Activated T-cell treated with anti-CD3 and anti-CD28 coated beads, Interleukin-2, amount 50 U/mL, for 72 hours (primary cell): ENCODE data around the gene PARD3. TPM values are rescaled to one million over a fixed set of nuclear protein-coding genes. Genes with fewer than 3 reads are reported as not detected.
A peak's percentile ranks its signal among the peaks of the same experiment; 100 is the strongest.

Experiments used
- ATAC-seq, 2 donors: fragments of 150-1000 bp; cut with Tn5 transposase; replicated peaks in 1 of 2; 2 replicates each; pipeline ENCODE4 v1.10.0; 2021; ENCODE audit warnings: moderate library complexity in 2 of 2, mild to moderate bottlenecking in 1 of 2
- DNase-seq, 2 donors: peaks; one replicate each; pipeline ENCODE4 v3.0.0; 2021 to 2022; ENCODE audit warnings: mixed read lengths in 1 of 2
- H3K27ac Mint-ChIP-seq: one replicate; pipeline ENCODE4 v1.8.0; 2022; ENCODE audit warnings: mild to moderate bottlenecking, moderate library complexity, mixed read lengths
- H3K27me3 Mint-ChIP-seq: one replicate; pipeline ENCODE4 v1.8.0; 2022; ENCODE audit warnings: low read depth, mixed read lengths
- H3K36me3 Mint-ChIP-seq, 2 donors: one replicate each; pipeline ENCODE4 v1.8.0; 2022; ENCODE audit warnings: mixed read lengths in 2 of 2, mild to moderate bottlenecking in 1 of 2; ENCODE audit not compliant: insufficient read depth in 2 of 2
- H3K4me1 Mint-ChIP-seq: one replicate; pipeline ENCODE4 v1.8.0; 2022; ENCODE audit warnings: low read depth, mixed read lengths
- H3K4me3 Mint-ChIP-seq, 2 donors: one replicate each; pipeline ENCODE4 v1.8.0; 2022; ENCODE audit warnings: mild to moderate bottlenecking in 2 of 2, mixed read lengths in 2 of 2, moderate library complexity in 2 of 2
- H3K9me3 Mint-ChIP-seq, 2 donors: one replicate each; pipeline ENCODE4 v1.8.0; 2022; ENCODE audit warnings: mixed read lengths in 2 of 2
- total RNA-seq, 2 donors: library from RNA; stranded (reverse); gene quantifications; one replicate each; pipeline ENCODE4 v1.2.3, GENCODE V29; 2022

The PARD3 gene
- total RNA-seq, 2 donors from 2014 or later = 2.3 to 3.7 TPM

DNA sequence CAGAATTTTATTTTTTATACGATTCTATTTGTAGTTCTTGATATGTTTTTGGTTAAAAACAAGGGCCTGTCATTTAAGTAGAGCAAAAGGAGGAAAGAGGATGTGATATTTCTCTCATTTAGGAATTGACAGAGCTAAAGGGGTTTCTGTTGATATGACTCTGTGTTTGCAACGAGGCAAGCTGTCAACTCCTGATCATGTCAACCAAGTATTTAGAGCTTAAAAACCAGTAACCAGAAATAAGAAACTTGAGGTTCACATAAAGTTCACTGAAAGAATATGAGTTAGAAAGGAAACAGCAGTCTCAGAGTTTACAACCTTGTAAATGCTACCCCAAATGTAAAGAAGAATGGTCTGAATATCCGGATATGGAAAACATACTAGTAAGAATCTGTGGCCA lies 434.2 kb downstream of the PARD3 start:
- Mint-ChIP-seq H3K9me3 (no peaks in the 10 kb centered on the region), H3K27me3 (no peaks in the 10 kb centered on the region), H3K36me3 (no peaks in the 10 kb centered on the region)

GRCh38 chr10:34378297-34378696 lies 436.8 kb downstream of the PARD3 start:
- DNase-seq = no peak

More for the DNA sequence above, 434.2 kb downstream of the PARD3 start:
- no peak for DNase-seq
- Mint-ChIP-seq H3K4me1 (no peaks in the 10 kb centered on the region), H3K4me3 (no peak overlapping the region), H3K27ac (no peak overlapping the region)
- no peak for ATAC-seq

DNA sequence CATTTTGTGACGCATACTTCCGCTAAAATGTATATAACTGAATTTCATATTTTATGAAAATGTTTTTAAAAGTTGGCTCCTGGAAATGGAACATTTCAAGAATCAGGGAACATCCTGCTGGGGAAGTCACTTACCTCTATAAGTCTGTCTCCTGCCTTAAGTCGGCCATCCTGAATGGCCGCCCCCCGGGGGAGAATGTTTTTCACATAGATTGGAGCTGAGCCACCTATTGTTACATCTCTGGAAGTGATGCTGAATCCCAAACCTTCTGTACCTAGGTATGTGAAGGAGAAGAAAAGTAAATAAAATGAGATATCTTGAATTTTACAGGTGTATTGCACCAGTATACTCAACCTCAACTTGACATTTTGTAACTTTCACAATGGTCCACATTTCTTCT lies 437.3 kb downstream of the PARD3 start:
- H3K4me1 Mint-ChIP-seq = peaks cover 8% of the 10 kb centered on the region
- DNase-seq (no peak), ATAC-seq (no peak)
- H3K9me3 Mint-ChIP-seq = peaks cover 0 to 2% of the 10 kb centered on the region in 2 donors
- no peaks in the 10 kb centered on the region for H3K36me3 Mint-ChIP-seq
- no peaks in the 10 kb centered on the region for H3K27me3 Mint-ChIP-seq
- no peak overlapping the region for H3K4me3 Mint-ChIP-seq
- H3K27ac Mint-ChIP-seq = no peak overlapping the region

More at GRCh38 chr10:34378297-34378696, 436.8 kb downstream of the PARD3 start:
- Mint-ChIP-seq H3K4me1 (peaks cover 8% of the 10 kb centered on the region), H3K27me3 (no peaks in the 10 kb centered on the region), H3K27ac (peak overlapping the region; percentile 20), H3K36me3 (no peaks in the 10 kb centered on the region), H3K9me3 (peaks cover 0 to 2% of the 10 kb centered on the region in 2 donors), H3K4me3 (no peak overlapping the region)
- no peak for ATAC-seq

- H3K27ac Mint-ChIP-seq = peak overlapping the region; percentile 1
- no peaks in the 10 kb centered on the region for H3K36me3 Mint-ChIP-seq
- ATAC-seq = no peak
- no peak for DNase-seq
- peaks cover 0 to 2% of the 10 kb centered on the region in 2 donors for H3K9me3 Mint-ChIP-seq
- no peaks in the 10 kb centered on the region for H3K27me3 Mint-ChIP-seq
- H3K4me3 Mint-ChIP-seq = no peak overlapping the region
- H3K4me1 Mint-ChIP-seq = peaks cover 17% of the 10 kb centered on the region
These were observed 440.6 kb downstream of the PARD3 start for GRCh38 chr10:34374356-34375045.

DNA sequence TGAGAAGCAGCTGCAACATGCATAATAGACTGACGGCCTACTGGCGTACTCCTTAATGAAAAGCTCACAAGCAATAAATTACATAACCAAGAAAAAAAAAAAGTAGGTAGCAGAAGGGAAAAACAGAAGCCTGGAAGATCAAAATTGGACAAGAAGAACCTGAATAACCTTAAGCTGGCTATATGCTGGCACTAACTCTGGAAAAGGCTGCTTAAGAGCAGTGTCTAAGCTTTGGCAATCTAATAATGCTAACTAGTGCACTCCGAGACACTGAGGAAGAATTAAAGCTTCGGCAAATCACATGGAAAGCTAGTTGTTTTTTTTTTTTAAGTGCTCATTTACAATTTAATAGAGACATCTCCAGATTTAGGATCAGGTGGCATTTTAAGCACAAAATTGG lies 441.9 kb downstream of the PARD3 start:
- Mint-ChIP-seq H3K9me3 (peaks cover 0 to 2% of the 10 kb centered on the region in 2 donors), H3K36me3 (no peaks in the 10 kb centered on the region), H3K27ac (no peak overlapping the region), H3K4me1 (peaks cover 18% of the 10 kb centered on the region), H3K4me3 (no peak overlapping the region), H3K27me3 (no peaks in the 10 kb centered on the region)
- ATAC-seq (no peak), DNase-seq (no peak)

DNA sequence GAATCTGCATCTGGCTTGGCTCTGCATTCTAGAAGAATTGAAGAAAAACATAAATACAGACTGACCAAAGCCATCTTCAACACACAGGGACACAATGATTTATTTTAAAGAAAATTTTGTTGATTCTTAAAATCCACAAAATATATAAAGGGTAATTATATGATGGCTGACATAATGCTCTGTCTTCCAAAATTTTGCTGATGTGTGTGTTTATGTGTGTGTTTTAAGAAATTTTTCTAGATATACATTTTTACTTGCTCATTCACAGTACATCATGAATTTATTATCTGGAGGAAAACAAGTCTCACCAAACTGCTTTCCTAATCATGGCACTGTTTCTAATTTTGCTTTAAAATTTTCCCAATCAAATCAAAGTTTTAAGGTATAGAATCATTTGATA lies 442.6 kb downstream of the PARD3 start:
- H3K4me3 Mint-ChIP-seq = no peak overlapping the region
- DNase-seq = no peak
- peaks cover 0 to 2% of the 10 kb centered on the region in 2 donors for H3K9me3 Mint-ChIP-seq
- H3K36me3 Mint-ChIP-seq = no peaks in the 10 kb centered on the region
- H3K4me1 Mint-ChIP-seq = peaks cover 18% of the 10 kb centered on the region
- no peak for ATAC-seq
- H3K27ac Mint-ChIP-seq = no peak overlapping the region
- H3K27me3 Mint-ChIP-seq = no peaks in the 10 kb centered on the region

DNA sequence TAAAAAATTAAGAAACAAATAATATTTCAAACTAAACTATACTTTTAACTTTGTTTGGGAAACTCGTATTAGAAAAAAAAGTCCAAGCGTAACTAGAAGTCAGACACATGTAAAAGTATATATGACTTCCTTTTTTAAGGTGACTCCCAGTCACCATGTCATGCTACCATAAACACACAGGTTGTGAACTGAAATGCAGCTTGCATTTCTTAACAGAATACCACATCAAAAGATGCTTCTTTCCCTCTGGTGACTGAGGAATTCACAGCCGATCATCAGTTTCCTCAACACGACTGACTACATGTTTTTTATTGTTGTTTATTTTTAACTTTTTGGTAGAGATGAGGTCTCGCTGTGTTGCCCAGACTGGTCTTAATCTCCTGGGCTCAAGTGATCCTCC lies 445.0 kb downstream of the PARD3 start:
- DNase-seq (no peak), ATAC-seq (no peak)
- no peak overlapping the region for H3K4me3 Mint-ChIP-seq
- H3K9me3 Mint-ChIP-seq = peaks cover 0 to 2% of the 10 kb centered on the region in 2 donors
- H3K27ac Mint-ChIP-seq = no peak overlapping the region
- H3K4me1 Mint-ChIP-seq = peaks cover 18% of the 10 kb centered on the region
- H3K27me3 Mint-ChIP-seq = no peaks in the 10 kb centered on the region
- H3K36me3 Mint-ChIP-seq = no peaks in the 10 kb centered on the region

- Mint-ChIP-seq H3K4me1 (peaks cover 11% of the 10 kb centered on the region), H3K36me3 (no peaks in the 10 kb centered on the region), H3K27me3 (no peaks in the 10 kb centered on the region), H3K27ac (no peak overlapping the region), H3K4me3 (no peak overlapping the region), H3K9me3 (no peaks in the 10 kb centered on the region)
- DNase-seq (no peak), ATAC-seq (no peak)
These were observed 446.0 kb downstream of the PARD3 start for GRCh38 chr10:34369120-34369519.

GRCh38 chr10:34364253-34365037 lies 450.7 kb downstream of the PARD3 start:
- no peaks in the 10 kb centered on the region for H3K27me3 Mint-ChIP-seq

GRCh38 chr10:34360984-34361383 lies 454.1 kb downstream of the PARD3 start:
- ATAC-seq (no peak), DNase-seq (no peak)
- H3K36me3 Mint-ChIP-seq = no peaks in the 10 kb centered on the region
- H3K4me1 Mint-ChIP-seq = no peaks in the 10 kb centered on the region
- H3K27ac Mint-ChIP-seq = no peak overlapping the region
- H3K4me3 Mint-ChIP-seq = no peak overlapping the region
- no peaks in the 10 kb centered on the region for H3K9me3 Mint-ChIP-seq
- no peaks in the 10 kb centered on the region for H3K27me3 Mint-ChIP-seq

More at GRCh38 chr10:34364253-34365037, 450.7 kb downstream of the PARD3 start:
- Mint-ChIP-seq H3K27ac (no peak overlapping the region), H3K9me3 (no peaks in the 10 kb centered on the region), H3K4me3 (no peak overlapping the region), H3K4me1 (peaks cover under 1% of the 10 kb centered on the region), H3K36me3 (no peaks in the 10 kb centered on the region)
- no peak for ATAC-seq
- DNase-seq = no peak

DNA sequence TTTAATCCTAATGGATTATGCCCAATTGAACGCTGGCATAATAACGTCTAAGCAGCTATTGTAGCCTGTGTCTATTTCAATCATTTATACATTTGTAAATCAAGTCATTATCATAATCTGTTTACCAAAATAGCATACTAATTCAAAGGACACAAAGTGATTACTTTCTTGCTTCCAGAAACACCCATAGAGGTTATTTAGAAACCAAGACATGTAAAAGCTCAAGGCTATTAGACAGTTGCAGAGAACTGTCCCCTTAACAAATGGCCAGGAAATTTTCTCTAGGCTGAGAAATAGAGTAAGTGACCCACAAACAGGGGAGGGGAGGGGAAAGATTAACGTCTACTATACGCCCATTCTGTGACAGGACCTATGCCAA lies 455.7 kb downstream of the PARD3 start:
- no peak for DNase-seq
- no peak overlapping the region for H3K4me3 Mint-ChIP-seq
- H3K27me3 Mint-ChIP-seq = peaks cover 6% of the 10 kb centered on the region
- no peaks in the 10 kb centered on the region for H3K36me3 Mint-ChIP-seq
- no peak overlapping the region for H3K27ac Mint-ChIP-seq
- ATAC-seq = no peak
- H3K9me3 Mint-ChIP-seq = no peaks in the 10 kb centered on the region
- H3K4me1 Mint-ChIP-seq = no peaks in the 10 kb centered on the region

DNA sequence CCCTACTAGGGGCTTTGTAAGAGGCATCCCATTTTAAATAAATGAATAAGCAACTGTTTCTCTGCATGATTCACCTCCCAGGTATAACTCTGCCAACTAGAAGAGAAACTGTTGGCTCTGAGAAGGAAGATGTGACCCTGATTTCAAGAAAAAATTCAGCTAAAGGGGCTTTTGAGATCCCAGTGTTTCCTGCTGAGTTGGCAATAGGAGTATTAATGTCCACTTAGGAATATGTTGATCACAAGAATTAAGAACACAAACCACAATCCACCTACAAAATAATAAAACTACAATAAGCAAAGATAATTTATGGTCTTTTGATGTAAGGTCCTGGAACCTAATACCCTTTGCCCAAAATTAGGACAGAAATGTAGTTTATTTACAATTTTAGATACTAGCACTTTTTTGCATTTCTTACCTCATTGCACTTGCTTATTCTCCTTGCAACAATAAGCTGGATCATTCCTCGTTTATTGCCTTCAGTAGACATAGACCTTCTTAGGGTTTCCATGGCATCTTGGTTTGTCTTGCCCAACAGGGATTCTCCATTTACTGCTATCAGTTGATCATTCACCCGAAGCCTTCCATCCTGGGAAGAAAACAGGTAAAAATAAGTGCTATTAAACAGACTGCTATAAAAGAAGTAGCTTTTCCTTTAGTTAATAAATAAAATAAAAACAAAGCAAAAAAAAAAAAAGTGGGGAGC lies 456.2 kb downstream of the PARD3 start:
- ATAC-seq (no peak), DNase-seq (no peak)
- Mint-ChIP-seq H3K36me3 (no peaks in the 10 kb centered on the region), H3K27me3 (peaks cover 8% of the 10 kb centered on the region), H3K27ac (no peak overlapping the region), H3K4me1 (no peaks in the 10 kb centered on the region), H3K4me3 (no peak overlapping the region), H3K9me3 (no peaks in the 10 kb centered on the region)

GRCh38 chr10:34356463-34356862 lies 458.6 kb downstream of the PARD3 start:
- Mint-ChIP-seq H3K27ac (no peak overlapping the region), H3K4me3 (no peak overlapping the region), H3K9me3 (no peaks in the 10 kb centered on the region), H3K27me3 (peaks cover 8% of the 10 kb centered on the region), H3K36me3 (no peaks in the 10 kb centered on the region), H3K4me1 (no peaks in the 10 kb centered on the region)
- DNase-seq (no peak), ATAC-seq (no peak)
